WTC11 (cell line): ENCODE measurements around the gene RNF214.

Experiments
- ATF2 ChIP-seq: sonication (generic); formaldehyde crosslinking; IDR thresholded peaks from 2 replicates; pipeline ENCODE4 v1.8.1; 2022; ENCODE audit warnings: low read depth, missing genetic modification reagents, borderline replicate concordance
- CREM ChIP-seq: sonication (generic); formaldehyde crosslinking; IDR thresholded peaks from 2 replicates; pipeline ENCODE4 v1.8.1; 2022; ENCODE audit warnings: mild to moderate bottlenecking, missing genetic modification reagents, moderate library complexity
- CTCF ChIP-seq: fragments of 200-600 bp; IDR thresholded peaks from 2 replicates; pipeline ENCODE4 v1.8.0; 2022; ENCODE audit warnings: antibody characterized with exemption
- FOXP1 ChIP-seq: sonication (generic); formaldehyde crosslinking; IDR thresholded peaks from 2 replicates; pipeline ENCODE4 v1.8.0; 2022; ENCODE audit warnings: missing genetic modification reagents, mild to moderate bottlenecking, moderate library complexity, borderline replicate concordance
- GRHL2 ChIP-seq: fragments of 250-450 bp; sonication (Bioruptor Pico); IDR thresholded peaks from 2 replicates; pipeline ENCODE4 v1.8.0; 2022; ENCODE audit warnings: mild to moderate bottlenecking, moderate library complexity; ENCODE audit not compliant: insufficient replicate concordance, severe bottlenecking
- JUN ChIP-seq: sonication (generic); formaldehyde crosslinking; IDR thresholded peaks from 2 replicates; pipeline ENCODE4 v1.8.0; 2023; ENCODE audit warnings: mild to moderate bottlenecking, missing genetic modification reagents
- SP1 ChIP-seq: sonication (generic); formaldehyde crosslinking; conservative IDR thresholded peaks from 2 replicates; pipeline ENCODE4 v1.8.1; 2022; ENCODE audit warnings: missing genetic modification reagents
- TCF7 ChIP-seq: sonication (generic); formaldehyde crosslinking; IDR thresholded peaks from 2 replicates; pipeline ENCODE4 v1.8.0; 2022; ENCODE audit warnings: mild to moderate bottlenecking, low read depth, missing genetic modification reagents, moderate library complexity
- TEAD4 ChIP-seq: sonication (generic); formaldehyde crosslinking; IDR thresholded peaks from 2 replicates; pipeline ENCODE4 v1.8.0; 2022; ENCODE audit warnings: mild to moderate bottlenecking, missing genetic modification reagents
- ZNF121 ChIP-seq: sonication (generic); formaldehyde crosslinking; IDR thresholded peaks from 2 replicates; pipeline ENCODE4 v1.8.0; 2023; ENCODE audit warnings: missing genetic modification reagents
- TF ChIP-seq, protein P1 (sequence below): sonication (generic); formaldehyde crosslinking; IDR thresholded peaks from 2 replicates; pipeline ENCODE4 v1.8.0; 2023; ENCODE audit warnings: missing genetic modification reagents
- TF ChIP-seq, protein P2 (sequence below): sonication (generic); formaldehyde crosslinking; IDR thresholded peaks from 2 replicates; pipeline ENCODE4 v1.8.1; 2022; ENCODE audit warnings: mild to moderate bottlenecking, moderate library complexity, missing genetic modification reagents
- TF ChIP-seq, protein P3 (sequence below): sonication (generic); formaldehyde crosslinking; IDR thresholded peaks from 2 replicates; pipeline ENCODE4 v1.8.1; 2023; ENCODE audit warnings: mild to moderate bottlenecking, missing genetic modification reagents, borderline replicate concordance
- TF ChIP-seq, protein P4 (sequence below): sonication (generic); formaldehyde crosslinking; IDR thresholded peaks from 2 replicates; pipeline ENCODE4 v1.8.1; 2023; ENCODE audit warnings: mild to moderate bottlenecking, missing genetic modification reagents

DNA sequence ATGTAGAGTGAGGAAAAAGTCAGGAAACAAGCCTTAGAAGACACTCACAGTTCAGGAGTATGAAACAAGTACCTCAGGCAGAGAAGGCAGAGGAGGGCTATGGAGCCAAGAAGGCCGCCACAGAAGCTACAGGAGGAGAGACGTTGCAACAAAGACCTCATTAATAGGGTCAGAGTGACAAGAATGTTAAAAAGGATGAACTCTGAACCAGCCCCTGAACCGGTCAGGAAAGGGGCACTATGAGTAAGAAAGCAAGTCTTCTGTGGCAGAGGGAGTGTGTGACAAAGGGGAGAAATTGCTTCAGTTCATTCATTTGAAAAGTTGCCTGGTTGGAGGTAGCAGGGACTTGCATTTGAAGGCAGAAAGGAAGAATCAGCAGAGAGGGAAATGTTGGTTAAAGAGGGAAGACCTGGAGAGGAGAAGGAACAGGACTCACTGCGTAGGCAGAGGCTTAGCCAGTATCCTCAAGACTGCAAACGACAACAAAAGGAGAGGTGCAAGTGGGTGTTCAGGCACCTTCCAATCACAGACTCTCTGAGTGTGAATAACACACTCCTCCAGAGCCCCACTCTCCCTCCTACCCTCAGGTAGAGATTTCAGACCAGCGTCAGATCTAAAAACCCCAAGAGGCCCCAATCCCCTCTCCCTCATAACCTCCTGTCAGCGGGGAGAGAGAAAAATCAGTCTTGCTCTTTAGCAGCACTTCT is 17.9 kb upstream of the RNF214 start:
- TF ChIP-seq CREM (CRISPR knock-in tag) (no peak), CTCF (no peak), ZNF121 (CRISPR knock-in tag) (no peak), FOXP1 (no peak), SP1 (CRISPR knock-in tag) (no peak), TCF7 (CRISPR knock-in tag) (no peak), ATF2 (CRISPR knock-in tag) (no peak), TEAD4 (CRISPR knock-in tag) (no peak), JUN (no peak), GRHL2 (CRISPR knock-in tag) (no peak)
- TF ChIP-seq, protein P1, sequence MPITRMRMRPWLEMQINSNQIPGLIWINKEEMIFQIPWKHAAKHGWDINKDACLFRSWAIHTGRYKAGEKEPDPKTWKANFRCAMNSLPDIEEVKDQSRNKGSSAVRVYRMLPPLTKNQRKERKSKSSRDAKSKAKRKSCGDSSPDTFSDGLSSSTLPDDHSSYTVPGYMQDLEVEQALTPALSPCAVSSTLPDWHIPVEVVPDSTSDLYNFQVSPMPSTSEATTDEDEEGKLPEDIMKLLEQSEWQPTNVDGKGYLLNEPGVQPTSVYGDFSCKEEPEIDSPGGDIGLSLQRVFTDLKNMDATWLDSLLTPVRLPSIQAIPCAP (CRISPR knock-in tag) = no peak
- TF ChIP-seq, protein P2, sequence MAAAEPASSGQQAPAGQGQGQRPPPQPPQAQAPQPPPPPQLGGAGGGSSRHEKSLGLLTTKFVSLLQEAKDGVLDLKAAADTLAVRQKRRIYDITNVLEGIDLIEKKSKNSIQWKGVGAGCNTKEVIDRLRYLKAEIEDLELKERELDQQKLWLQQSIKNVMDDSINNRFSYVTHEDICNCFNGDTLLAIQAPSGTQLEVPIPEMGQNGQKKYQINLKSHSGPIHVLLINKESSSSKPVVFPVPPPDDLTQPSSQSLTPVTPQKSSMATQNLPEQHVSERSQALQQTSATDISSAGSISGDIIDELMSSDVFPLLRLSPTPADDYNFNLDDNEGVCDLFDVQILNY (CRISPR knock-in tag) = no peak
- TF ChIP-seq, protein P3, sequence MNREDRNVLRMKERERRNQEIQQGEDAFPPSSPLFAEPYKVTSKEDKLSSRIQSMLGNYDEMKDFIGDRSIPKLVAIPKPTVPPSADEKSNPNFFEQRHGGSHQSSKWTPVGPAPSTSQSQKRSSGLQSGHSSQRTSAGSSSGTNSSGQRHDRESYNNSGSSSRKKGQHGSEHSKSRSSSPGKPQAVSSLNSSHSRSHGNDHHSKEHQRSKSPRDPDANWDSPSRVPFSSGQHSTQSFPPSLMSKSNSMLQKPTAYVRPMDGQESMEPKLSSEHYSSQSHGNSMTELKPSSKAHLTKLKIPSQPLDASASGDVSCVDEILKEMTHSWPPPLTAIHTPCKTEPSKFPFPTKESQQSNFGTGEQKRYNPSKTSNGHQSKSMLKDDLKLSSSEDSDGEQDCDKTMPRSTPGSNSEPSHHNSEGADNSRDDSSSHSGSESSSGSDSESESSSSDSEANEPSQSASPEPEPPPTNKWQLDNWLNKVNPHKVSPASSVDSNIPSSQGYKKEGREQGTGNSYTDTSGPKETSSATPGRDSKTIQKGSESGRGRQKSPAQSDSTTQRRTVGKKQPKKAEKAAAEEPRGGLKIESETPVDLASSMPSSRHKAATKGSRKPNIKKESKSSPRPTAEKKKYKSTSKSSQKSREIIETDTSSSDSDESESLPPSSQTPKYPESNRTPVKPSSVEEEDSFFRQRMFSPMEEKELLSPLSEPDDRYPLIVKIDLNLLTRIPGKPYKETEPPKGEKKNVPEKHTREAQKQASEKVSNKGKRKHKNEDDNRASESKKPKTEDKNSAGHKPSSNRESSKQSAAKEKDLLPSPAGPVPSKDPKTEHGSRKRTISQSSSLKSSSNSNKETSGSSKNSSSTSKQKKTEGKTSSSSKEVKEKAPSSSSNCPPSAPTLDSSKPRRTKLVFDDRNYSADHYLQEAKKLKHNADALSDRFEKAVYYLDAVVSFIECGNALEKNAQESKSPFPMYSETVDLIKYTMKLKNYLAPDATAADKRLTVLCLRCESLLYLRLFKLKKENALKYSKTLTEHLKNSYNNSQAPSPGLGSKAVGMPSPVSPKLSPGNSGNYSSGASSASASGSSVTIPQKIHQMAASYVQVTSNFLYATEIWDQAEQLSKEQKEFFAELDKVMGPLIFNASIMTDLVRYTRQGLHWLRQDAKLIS (CRISPR knock-in tag) = no peak
- TF ChIP-seq, protein P4, sequence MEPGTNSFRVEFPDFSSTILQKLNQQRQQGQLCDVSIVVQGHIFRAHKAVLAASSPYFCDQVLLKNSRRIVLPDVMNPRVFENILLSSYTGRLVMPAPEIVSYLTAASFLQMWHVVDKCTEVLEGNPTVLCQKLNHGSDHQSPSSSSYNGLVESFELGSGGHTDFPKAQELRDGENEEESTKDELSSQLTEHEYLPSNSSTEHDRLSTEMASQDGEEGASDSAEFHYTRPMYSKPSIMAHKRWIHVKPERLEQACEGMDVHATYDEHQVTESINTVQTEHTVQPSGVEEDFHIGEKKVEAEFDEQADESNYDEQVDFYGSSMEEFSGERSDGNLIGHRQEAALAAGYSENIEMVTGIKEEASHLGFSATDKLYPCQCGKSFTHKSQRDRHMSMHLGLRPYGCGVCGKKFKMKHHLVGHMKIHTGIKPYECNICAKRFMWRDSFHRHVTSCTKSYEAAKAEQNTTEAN (CRISPR knock-in tag) = no peak
